ENCODE results near the gene EPHB2. TPM values are rescaled to one million over a fixed set of nuclear protein-coding genes. Genes with fewer than 3 reads are reported as not detected.

The EPHB2 gene
- polyA plus RNA-seq, 1 donor from 2014 or later, result 22.8 TPM

DNA sequence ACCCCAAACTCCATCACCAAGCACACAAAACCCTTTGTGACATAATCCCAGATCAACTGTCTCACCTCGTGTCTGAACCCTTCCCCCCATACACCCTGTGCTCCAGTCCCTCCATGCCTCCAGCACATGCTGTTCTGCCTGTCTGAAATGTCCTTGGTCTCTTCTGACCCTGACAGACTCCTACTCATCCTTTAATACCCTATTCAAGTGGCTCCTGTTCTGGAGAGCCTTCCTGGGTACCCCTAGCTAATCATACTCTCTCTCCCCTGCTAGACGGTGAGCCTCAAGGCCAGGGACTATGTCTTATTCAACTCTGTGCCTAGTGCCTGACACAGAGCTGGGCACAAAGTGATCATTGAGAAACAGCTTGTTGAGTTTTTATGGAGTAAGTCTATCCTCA lies 137.1 kb downstream of the EPHB2 start:
- no peaks in the 10 kb centered on the region for H3K9me2 ChIP-seq (ENCODE audit: insufficient read depth, low read length)
- no peak overlapping the region for H3K27ac ChIP-seq (ENCODE audit: low read length)
- no peaks in the 10 kb centered on the region for H4K20me1 ChIP-seq (ENCODE audit: insufficient read depth)
- H3K36me3 ChIP-seq (ENCODE audit: insufficient read depth, low read length), result no peaks in the 10 kb centered on the region
- no peak overlapping the region for H3K4me3 ChIP-seq (ENCODE audit: low read length)
- H3K79me2 ChIP-seq (replicated peaks; ENCODE audit: insufficient read depth, low read length), result no peaks in the 10 kb centered on the region
- H3K27me3 ChIP-seq (ENCODE audit: insufficient read depth, low read depth, low read length), result no peaks in the 10 kb centered on the region
- H3K9ac ChIP-seq (ENCODE audit: low read length), result no peak overlapping the region
- H2AFZ ChIP-seq (ENCODE audit: low read depth, low read length), result no peak overlapping the region
- H3K9me3 ChIP-seq (ENCODE audit: low read length), result no peaks in the 10 kb centered on the region
- H3F3A ChIP-seq (ENCODE audit: insufficient read depth, low read length, poor library complexity, severe bottlenecking), result peaks cover 4% of the 10 kb centered on the region
- no peak for TF ChIP-seq POLR2AphosphoS5 (IDR thresholded peaks at IDR 0.05)
- no peak for TF ChIP-seq MXI1 (conservative IDR thresholded peaks at IDR 0.05; ENCODE audit: poor library complexity, severe bottlenecking)
- H3K4me2 ChIP-seq (ENCODE audit: low read length), result no peak overlapping the region

DNA sequence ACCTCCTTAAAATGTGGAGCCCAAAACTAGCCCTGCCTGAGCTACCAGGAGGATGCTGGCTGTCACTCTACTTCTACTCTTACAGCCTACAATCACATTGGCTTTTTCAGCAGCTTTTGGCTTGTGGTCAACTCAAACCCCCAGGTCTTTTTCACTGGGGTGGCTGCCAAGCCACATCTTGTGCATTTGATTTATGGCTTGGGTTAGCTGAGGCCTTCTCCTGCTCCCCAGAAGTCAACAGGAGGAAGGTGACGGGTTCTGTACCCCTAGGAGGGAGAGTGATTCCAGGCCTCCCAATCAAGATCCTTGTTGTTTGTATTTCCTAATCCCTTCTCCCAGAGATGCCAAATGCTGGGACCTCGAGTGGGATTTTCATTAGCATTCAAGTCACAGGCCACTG lies 137.8 kb downstream of the EPHB2 start:
- Histone ChIP-seq H3K27me3 (ENCODE audit: insufficient read depth, low read depth, low read length) (no peaks in the 10 kb centered on the region), H3K27ac (ENCODE audit: low read length) (no peak overlapping the region), H3F3A (ENCODE audit: insufficient read depth, low read length, poor library complexity, severe bottlenecking) (peaks cover 4% of the 10 kb centered on the region), H3K4me2 (ENCODE audit: low read length) (no peak overlapping the region), H3K9me3 (ENCODE audit: low read length) (no peaks in the 10 kb centered on the region), H3K9me2 (ENCODE audit: insufficient read depth, low read length) (no peaks in the 10 kb centered on the region), H3K9ac (ENCODE audit: low read length) (no peak overlapping the region), H3K4me3 (ENCODE audit: low read length) (no peak overlapping the region), H2AFZ (ENCODE audit: low read depth, low read length) (no peak overlapping the region), H3K79me2 (replicated peaks; ENCODE audit: insufficient read depth, low read length) (no peaks in the 10 kb centered on the region), H4K20me1 (ENCODE audit: insufficient read depth) (no peaks in the 10 kb centered on the region), H3K36me3 (ENCODE audit: insufficient read depth, low read length) (no peaks in the 10 kb centered on the region)
- TF ChIP-seq, protein P1, sequence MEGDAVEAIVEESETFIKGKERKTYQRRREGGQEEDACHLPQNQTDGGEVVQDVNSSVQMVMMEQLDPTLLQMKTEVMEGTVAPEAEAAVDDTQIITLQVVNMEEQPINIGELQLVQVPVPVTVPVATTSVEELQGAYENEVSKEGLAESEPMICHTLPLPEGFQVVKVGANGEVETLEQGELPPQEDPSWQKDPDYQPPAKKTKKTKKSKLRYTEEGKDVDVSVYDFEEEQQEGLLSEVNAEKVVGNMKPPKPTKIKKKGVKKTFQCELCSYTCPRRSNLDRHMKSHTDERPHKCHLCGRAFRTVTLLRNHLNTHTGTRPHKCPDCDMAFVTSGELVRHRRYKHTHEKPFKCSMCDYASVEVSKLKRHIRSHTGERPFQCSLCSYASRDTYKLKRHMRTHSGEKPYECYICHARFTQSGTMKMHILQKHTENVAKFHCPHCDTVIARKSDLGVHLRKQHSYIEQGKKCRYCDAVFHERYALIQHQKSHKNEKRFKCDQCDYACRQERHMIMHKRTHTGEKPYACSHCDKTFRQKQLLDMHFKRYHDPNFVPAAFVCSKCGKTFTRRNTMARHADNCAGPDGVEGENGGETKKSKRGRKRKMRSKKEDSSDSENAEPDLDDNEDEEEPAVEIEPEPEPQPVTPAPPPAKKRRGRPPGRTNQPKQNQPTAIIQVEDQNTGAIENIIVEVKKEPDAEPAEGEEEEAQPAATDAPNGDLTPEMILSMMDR (IDR thresholded peaks at IDR 0.05; ENCODE audit: poor library complexity, severe bottlenecking), result no peak
- TF ChIP-seq POLR2AphosphoS5 (IDR thresholded peaks at IDR 0.05) (no peak), MXI1 (conservative IDR thresholded peaks at IDR 0.05; ENCODE audit: poor library complexity, severe bottlenecking) (no peak), EP300 (conservative IDR thresholded peaks at IDR 0.05; ENCODE audit: poor library complexity, severe bottlenecking) (no peak), RAD21 (conservative IDR thresholded peaks at IDR 0.05) (no peak), TAF1 (IDR thresholded peaks at IDR 0.05; ENCODE audit: low read depth) (no peak), SMC3 (conservative IDR thresholded peaks at IDR 0.05; ENCODE audit: poor library complexity) (no peak), EZH2 (IDR thresholded peaks at IDR 0.05; ENCODE audit: borderline replicate concordance, insufficient read depth, low read length, poor library complexity, severe bottlenecking) (no peak)
- TF ChIP-seq, protein P2, sequence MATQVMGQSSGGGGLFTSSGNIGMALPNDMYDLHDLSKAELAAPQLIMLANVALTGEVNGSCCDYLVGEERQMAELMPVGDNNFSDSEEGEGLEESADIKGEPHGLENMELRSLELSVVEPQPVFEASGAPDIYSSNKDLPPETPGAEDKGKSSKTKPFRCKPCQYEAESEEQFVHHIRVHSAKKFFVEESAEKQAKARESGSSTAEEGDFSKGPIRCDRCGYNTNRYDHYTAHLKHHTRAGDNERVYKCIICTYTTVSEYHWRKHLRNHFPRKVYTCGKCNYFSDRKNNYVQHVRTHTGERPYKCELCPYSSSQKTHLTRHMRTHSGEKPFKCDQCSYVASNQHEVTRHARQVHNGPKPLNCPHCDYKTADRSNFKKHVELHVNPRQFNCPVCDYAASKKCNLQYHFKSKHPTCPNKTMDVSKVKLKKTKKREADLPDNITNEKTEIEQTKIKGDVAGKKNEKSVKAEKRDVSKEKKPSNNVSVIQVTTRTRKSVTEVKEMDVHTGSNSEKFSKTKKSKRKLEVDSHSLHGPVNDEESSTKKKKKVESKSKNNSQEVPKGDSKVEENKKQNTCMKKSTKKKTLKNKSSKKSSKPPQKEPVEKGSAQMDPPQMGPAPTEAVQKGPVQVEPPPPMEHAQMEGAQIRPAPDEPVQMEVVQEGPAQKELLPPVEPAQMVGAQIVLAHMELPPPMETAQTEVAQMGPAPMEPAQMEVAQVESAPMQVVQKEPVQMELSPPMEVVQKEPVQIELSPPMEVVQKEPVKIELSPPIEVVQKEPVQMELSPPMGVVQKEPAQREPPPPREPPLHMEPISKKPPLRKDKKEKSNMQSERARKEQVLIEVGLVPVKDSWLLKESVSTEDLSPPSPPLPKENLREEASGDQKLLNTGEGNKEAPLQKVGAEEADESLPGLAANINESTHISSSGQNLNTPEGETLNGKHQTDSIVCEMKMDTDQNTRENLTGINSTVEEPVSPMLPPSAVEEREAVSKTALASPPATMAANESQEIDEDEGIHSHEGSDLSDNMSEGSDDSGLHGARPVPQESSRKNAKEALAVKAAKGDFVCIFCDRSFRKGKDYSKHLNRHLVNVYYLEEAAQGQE (IDR thresholded peaks at IDR 0.05; ENCODE audit: borderline replicate concordance), result no peak

DNA sequence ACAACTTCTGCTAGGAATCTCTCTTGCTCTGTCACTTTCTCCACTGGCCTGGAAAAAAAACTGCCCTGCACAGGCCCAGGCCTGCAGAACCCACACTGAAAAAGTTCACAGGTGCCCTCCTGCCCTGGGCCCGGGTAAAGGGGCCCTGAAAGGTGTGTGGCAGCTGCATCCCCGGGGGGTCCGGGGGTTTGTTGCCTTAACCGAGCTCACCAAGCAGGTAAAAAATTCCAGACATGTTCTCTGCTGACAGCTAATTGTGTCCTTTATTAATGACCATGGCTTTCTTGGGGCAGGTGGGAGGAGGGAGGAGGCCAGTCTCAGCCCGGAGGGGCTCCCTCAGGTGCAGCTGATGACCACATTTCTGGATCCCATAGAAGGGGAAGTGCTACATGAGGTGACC lies 139.1 kb downstream of the EPHB2 start:
- H4K20me1 ChIP-seq (ENCODE audit: insufficient read depth), result no peaks in the 10 kb centered on the region
- no peak overlapping the region for H2AFZ ChIP-seq (ENCODE audit: low read depth, low read length)
- no peaks in the 10 kb centered on the region for H3K9me2 ChIP-seq (ENCODE audit: insufficient read depth, low read length)
- no peak overlapping the region for H3K4me3 ChIP-seq (ENCODE audit: low read length)
- H3K36me3 ChIP-seq (ENCODE audit: insufficient read depth, low read length), result no peaks in the 10 kb centered on the region
- H3F3A ChIP-seq (ENCODE audit: insufficient read depth, low read length, poor library complexity, severe bottlenecking), result peaks cover 4% of the 10 kb centered on the region
- no peaks in the 10 kb centered on the region for H3K79me2 ChIP-seq (replicated peaks; ENCODE audit: insufficient read depth, low read length)
- TF ChIP-seq TAF1 (IDR thresholded peaks at IDR 0.05; ENCODE audit: low read depth) (no peak), POLR2AphosphoS5 (IDR thresholded peaks at IDR 0.05) (no peak), RAD21 (conservative IDR thresholded peaks at IDR 0.05) (no peak), EZH2 (IDR thresholded peaks at IDR 0.05; ENCODE audit: borderline replicate concordance, insufficient read depth, low read length, poor library complexity, severe bottlenecking) (no peak), MXI1 (conservative IDR thresholded peaks at IDR 0.05; ENCODE audit: poor library complexity, severe bottlenecking) (no peak), EP300 (conservative IDR thresholded peaks at IDR 0.05; ENCODE audit: poor library complexity, severe bottlenecking) (no peak), SMC3 (conservative IDR thresholded peaks at IDR 0.05; ENCODE audit: poor library complexity) (no peak)
- TF ChIP-seq, protein P1 (IDR thresholded peaks at IDR 0.05; ENCODE audit: poor library complexity, severe bottlenecking), result no peak
- TF ChIP-seq, protein P2 (IDR thresholded peaks at IDR 0.05; ENCODE audit: borderline replicate concordance), result no peak
- H3K27ac ChIP-seq (ENCODE audit: low read length), result no peak overlapping the region
- no peaks in the 10 kb centered on the region for H3K27me3 ChIP-seq (ENCODE audit: insufficient read depth, low read depth, low read length)
- H3K4me2 ChIP-seq (ENCODE audit: low read length), result no peak overlapping the region
- H3K9ac ChIP-seq (ENCODE audit: low read length), result no peak overlapping the region
- no peaks in the 10 kb centered on the region for H3K9me3 ChIP-seq (ENCODE audit: low read length)
